Right lung (tissue), 10 donors: ENCODE data around the gene CTU1. TPM values are rescaled to one million over a fixed set of nuclear protein-coding genes. Genes with fewer than 3 reads are reported as not detected.
"Not testable (repeated sequence)": the region's sequence is repeated elsewhere in the genome, so short reads cannot be mapped to it uniquely, and the experiment has no call there.

ENCODE experiments used
- DNase-seq, 2 donors: peaks; one replicate each; pipeline ENCODE4 v3.0.0-alpha.2; 2013
- long read RNA-seq, 8 donors: transcript quantifications; one replicate each; lab custom pipeline, GENCODE V29; 2026
- polyA plus RNA-seq, 5 donors: library from polyadenylated mRNA; unstranded; fragments of 120-200 nt; gene quantifications; one replicate each; pipeline versions ENCODE4 v1.2.1 to v1.2.3, GENCODE V29; 2013; ENCODE audit warnings: inconsistent platforms in 1 of 5, low replicate concordance in 1 of 5; ENCODE audit not compliant: insufficient read length in 5 of 5, insufficient read depth in 1 of 5

Gene CTU1
- 1 to 10 TPM; 1.7 to 4.4 (median 2.2) TPM for polyA plus RNA-seq
- long read RNA-seq, donor 1, transcript CTU1-201 (3 exons, 2,087 nt) = major isoform, 9 of 9 reads
- long read RNA-seq, donor 1, partial matches to known transcripts = 0 of 9 reads
- long read RNA-seq, donor 1, other reads (novel, unspliced or antisense) = 0 of 9 reads
- long read RNA-seq, donor 2, partial matches to known transcripts = 0 of 4 reads
- long read RNA-seq, donor 2, other reads (novel, unspliced or antisense) = 0 of 4 reads
- long read RNA-seq, donor 3, transcript CTU1-201 (3 exons, 2,087 nt) = major isoform, 5 of 5 reads
- long read RNA-seq, donor 3, partial matches to known transcripts = 0 of 5 reads
- long read RNA-seq, donor 3, other reads (novel, unspliced or antisense) = 0 of 5 reads
- long read RNA-seq, donor 4, partial matches to known transcripts = 0 of 1 reads
- long read RNA-seq, donor 4, other reads (novel, unspliced or antisense) = 0 of 1 reads
- long read RNA-seq, donor 5, transcript CTU1-201 (3 exons, 2,087 nt) = major isoform, 14 of 14 reads
- long read RNA-seq, donor 5, partial matches to known transcripts = 0 of 14 reads
- long read RNA-seq, donor 5, other reads (novel, unspliced or antisense) = 0 of 14 reads
- long read RNA-seq, donor 6, transcript CTU1-201 (3 exons, 2,087 nt) = major isoform, 8 of 8 reads
- long read RNA-seq, donor 6, partial matches to known transcripts = 0 of 8 reads
- long read RNA-seq, donor 6, other reads (novel, unspliced or antisense) = 0 of 8 reads
- long read RNA-seq, donor 7, partial matches to known transcripts = 0 of 3 reads
- long read RNA-seq, donor 7, other reads (novel, unspliced or antisense) = 0 of 3 reads
- long read RNA-seq, donor 8, partial matches to known transcripts = 0 of 2 reads
- long read RNA-seq, donor 8, other reads (novel, unspliced or antisense) = 0 of 2 reads

GRCh38 chr19:51108066-51108804 is at the start of gene CTU1:
TSS of gene CTU1 (minus strand) at chr19:51108409. CDS start at chr19:51104569, 3,840 bp downstream.
- peak; percentile 99 for DNase-seq

GRCh38 chr19:51157265-51157664 is 49.1 kb upstream of the CTU1 start:
- DNase-seq = no peak

GRCh38 chr19:51156710-51157109 is 48.5 kb upstream of the CTU1 start:
- DNase-seq = no peak

- no peak for DNase-seq
Observed at GRCh38 chr19:51150627-51151026, 42.4 kb upstream of the CTU1 start.

GRCh38 chr19:51148580-51148979 is 40.4 kb upstream of the CTU1 start:
- DNase-seq = no peak

GRCh38 chr19:51147663-51148062 is 39.5 kb upstream of the CTU1 start:
- DNase-seq = no peak

- no peak for DNase-seq
Observed at GRCh38 chr19:51146751-51147150, 38.5 kb upstream of the CTU1 start.

- DNase-seq = no peak
Observed at GRCh38 chr19:51145916-51146493, 37.8 kb upstream of the CTU1 start.

GRCh38 chr19:51144482-51145045 is 36.4 kb upstream of the CTU1 start:
- no peak for DNase-seq

GRCh38 chr19:51143486-51143885 is 35.3 kb upstream of the CTU1 start:
- no peak for DNase-seq

- not testable (repeated sequence) for DNase-seq
Observed at GRCh38 chr19:51142809-51143475, 34.7 kb upstream of the CTU1 start.

- DNase-seq = no peak
Observed at GRCh38 chr19:51142119-51142518, 33.9 kb upstream of the CTU1 start, which contains the start of gene SIGLEC7. TSS of gene SIGLEC7 (plus strand) at chr19:51142301. CDS start at chr19:51142370, 69 bp downstream.

GRCh38 chr19:51141181-51141580 is 33.0 kb upstream of the CTU1 start:
- DNase-seq = no peak

- no peak for DNase-seq
Observed at GRCh38 chr19:51140441-51140840, 32.2 kb upstream of the CTU1 start.

GRCh38 chr19:51139299-51140014 is 31.2 kb upstream of the CTU1 start:
- no peak for DNase-seq

GRCh38 chr19:51138549-51138979 is 30.4 kb upstream of the CTU1 start:
- no peak for DNase-seq

- DNase-seq = no peak
Observed at GRCh38 chr19:51137792-51138425, 29.7 kb upstream of the CTU1 start.

GRCh38 chr19:51136851-51137551 is 28.8 kb upstream of the CTU1 start:
- DNase-seq = no peak
